H1 (cell line): ENCODE measurements around the gene DZIP1L. TPM values are rescaled to one million over a fixed set of nuclear protein-coding genes. Genes with fewer than 3 reads are reported as not detected.

Source experiments
- RBBP5 ChIP-seq: IDR thresholded peaks from 2 replicates; pipeline ENCODE4 v1.7.1; 2012; ENCODE audit warnings: low read depth, mild to moderate bottlenecking, inconsistent platforms, low read length, moderate library complexity, borderline replicate concordance
- TBP ChIP-seq: IDR thresholded peaks from 2 replicates; pipeline ENCODE4 v1.6.1; 2011; ENCODE audit warnings: low read depth, low read length, improper control_type of control experiment
- polyA plus RNA-seq, 7 experiments: library from polyadenylated mRNA; depleted of rRNA in 3 of 7; stranded (reverse) in 5 of 7; unstranded in 2 of 7; fragments of >200 nt in 5 of 7; fragments of 200-250 nt in 2 of 7; gene quantifications; 1 replicate in 5 of 7; 2 replicates in 1 of 7; 4 replicates in 1 of 7; pipeline versions ENCODE4 v1.2.1 to v1.2.3, GENCODE V29; 2011 to 2013; ENCODE audit warnings: missing spikeins in 2 of 7, mixed read lengths in 2 of 7
- total RNA-seq: library from RNA; stranded (reverse); fragmentation: NEBNext Ultra II Directional; extraction: Animal tissue kit (Norgen Biotek cat#: 25700); gene quantifications from 2 replicates; pipeline ENCODE4 v1.2.1, GENCODE V29; 2021
- TF ChIP-seq, protein P1 (sequence below): IDR thresholded peaks from 2 replicates; pipeline ENCODE4 v1.6.1; 2012; ENCODE audit warnings: low read length, inconsistent platforms

Gene DZIP1L
- total and polyA plus RNA-seq, 2 of the 8 experiments (the other 6 are each of a cell fraction or from before 2014, with no cell fraction given): 6.5 to 8.3 TPM

DNA sequence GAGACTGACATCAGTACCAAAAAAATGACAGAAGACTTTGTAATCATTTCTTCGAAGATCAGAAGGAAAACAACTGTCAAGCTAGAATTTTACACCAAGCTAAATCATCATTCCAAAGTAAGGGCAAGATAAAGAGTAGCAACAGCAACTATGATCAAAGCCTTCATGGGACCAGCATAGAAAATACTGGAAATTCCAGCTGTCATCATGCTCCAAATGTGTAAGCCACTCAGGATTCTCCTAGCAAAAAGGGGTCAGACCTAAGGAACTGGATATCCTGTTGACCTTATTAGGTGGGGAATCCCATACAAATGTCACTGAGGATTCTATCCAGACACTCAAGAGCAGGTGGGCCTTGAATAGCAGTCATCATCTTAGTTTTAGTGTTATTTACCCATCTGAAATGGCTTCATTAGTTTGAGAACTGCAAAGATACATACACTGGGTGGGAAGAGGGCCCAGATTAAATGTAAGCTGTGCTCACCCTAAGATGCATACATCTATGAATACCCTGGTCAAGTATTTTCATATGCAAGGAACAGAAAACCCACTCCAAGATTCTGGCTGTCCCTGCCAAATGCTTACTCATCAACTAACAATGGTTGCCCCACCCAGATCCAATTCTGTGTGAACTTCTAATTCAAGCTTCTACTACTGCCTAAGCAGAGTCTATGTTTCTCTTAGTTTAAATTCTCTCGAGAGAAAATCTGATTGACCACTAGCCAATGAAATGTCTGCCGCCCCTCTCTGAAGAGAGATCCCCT lies 72.0 kb downstream of the DZIP1L start (continued):
- TF ChIP-seq, protein P1, sequence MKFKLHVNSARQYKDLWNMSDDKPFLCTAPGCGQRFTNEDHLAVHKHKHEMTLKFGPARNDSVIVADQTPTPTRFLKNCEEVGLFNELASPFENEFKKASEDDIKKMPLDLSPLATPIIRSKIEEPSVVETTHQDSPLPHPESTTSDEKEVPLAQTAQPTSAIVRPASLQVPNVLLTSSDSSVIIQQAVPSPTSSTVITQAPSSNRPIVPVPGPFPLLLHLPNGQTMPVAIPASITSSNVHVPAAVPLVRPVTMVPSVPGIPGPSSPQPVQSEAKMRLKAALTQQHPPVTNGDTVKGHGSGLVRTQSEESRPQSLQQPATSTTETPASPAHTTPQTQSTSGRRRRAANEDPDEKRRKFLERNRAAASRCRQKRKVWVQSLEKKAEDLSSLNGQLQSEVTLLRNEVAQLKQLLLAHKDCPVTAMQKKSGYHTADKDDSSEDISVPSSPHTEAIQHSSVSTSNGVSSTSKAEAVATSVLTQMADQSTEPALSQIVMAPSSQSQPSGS: no peak
- no peak for TF ChIP-seq RBBP5
- TF ChIP-seq TBP: no peak
- TF ChIP-seq, all 59 proteins: peak for 0
